OCI-LY3 (cell line): ENCODE data around the gene DUS2.
"Not testable (repeated sequence)": the region's sequence is repeated elsewhere in the genome, so short reads cannot be mapped to it uniquely, and the experiment has no call there.

Source experiments
- H2AFZ ChIP-seq: fragments of 200-600, 300-600 bp; shearing (Covaris generic); 2 replicates; pipeline ENCODE4 v1.6.0; 2014; ENCODE audit warnings: antibody characterized with exemption, low read depth, low read length
- H3K27ac ChIP-seq: fragments of 200-600, 300-600 bp; sonication (generic); 2 replicates; pipeline ENCODE4 v1.5.1; 2014; ENCODE audit warnings: mild to moderate bottlenecking, low read length, moderate library complexity, mixed read lengths
- H3K27me3 ChIP-seq: fragments of 200-600, 300-600 bp; sonication (generic); 2 replicates; pipeline ENCODE4 v1.6.1; 2014; ENCODE audit warnings: low read depth, low read length, mixed read lengths
- H3K36me3 ChIP-seq: fragments of 200-600, 300-600 bp; sonication (generic); replicated peaks from 2 replicates; pipeline ENCODE3; 2014; ENCODE audit warnings: low read depth, low read length, mixed read lengths
- H3K4me1 ChIP-seq: fragments of 300-600, 200-600 bp; sonication (generic); 2 replicates; pipeline ENCODE4 v1.6.1; 2014; ENCODE audit warnings: low read length, mixed read lengths
- H3K4me2 ChIP-seq: fragments of 200-600, 300-600 bp; sonication (generic); 2 replicates; pipeline ENCODE4 v1.6.1; 2014; ENCODE audit warnings: low read length, mixed read lengths
- H3K4me3 ChIP-seq: fragments of 300-600, 200-600 bp; sonication (generic); 2 replicates; pipeline ENCODE4 v1.5.1; 2014; ENCODE audit warnings: antibody characterized with exemption, mild to moderate bottlenecking, low read length, moderate library complexity
- H3K79me2 ChIP-seq: fragments of 300-600, 200-600 bp; shearing (Covaris generic); 2 replicates; pipeline ENCODE4 v1.6.1; 2014; ENCODE audit warnings: mild to moderate bottlenecking, low read length, mixed read lengths
- H3K9ac ChIP-seq: fragments of 300-600, 200-600 bp; shearing (Covaris generic); 2 replicates; pipeline ENCODE4 v1.6.0; 2014; ENCODE audit warnings: mild to moderate bottlenecking, low read length, moderate library complexity
- H3K9me3 ChIP-seq: fragments of 200-600, 300-600 bp; shearing (Covaris generic); 2 replicates; pipeline ENCODE4 v1.6.1; 2014; ENCODE audit warnings: low read length, mixed read lengths; ENCODE audit not compliant: insufficient read depth
- H4K20me1 ChIP-seq: fragments of 200-600, 300-600 bp; sonication (generic); 2 replicates; pipeline ENCODE4 v1.6.1; 2016; ENCODE audit warnings: low read length, mixed read lengths; ENCODE audit not compliant: insufficient read depth
- CTCF ChIP-seq: fragments of 200-600, 300-600 bp; sonication (generic); IDR thresholded peaks from 2 replicates; pipeline ENCODE4 v1.5.1; 2014; ENCODE audit warnings: antibody characterized with exemption, low read length, low read depth
- EZH2phosphoT487 ChIP-seq: fragments of 200-600 bp; shearing (Covaris generic); IDR thresholded peaks from 2 replicates; pipeline ENCODE4 v1.6.1; 2018; ENCODE audit warnings: antibody characterized with exemption, mixed run types, low read depth

The DUS2 gene

GRCh38 chr16:68105611-68106010 is 82.5 kb downstream of the DUS2 start:
- no peaks in the 10 kb centered on the region for H3K36me3 ChIP-seq
- H4K20me1 ChIP-seq: peaks cover 32% of the 10 kb centered on the region
- no peaks in the 10 kb centered on the region for H3K9me3 ChIP-seq
- no peak overlapping the region for H3K4me2 ChIP-seq
- H3K4me3 ChIP-seq: no peak overlapping the region
- TF ChIP-seq EZH2phosphoT487 (no peak), CTCF (no peak)
- no peaks in the 10 kb centered on the region for H3K4me1 ChIP-seq
- no peak overlapping the region for H3K27ac ChIP-seq
- H3K9ac ChIP-seq: no peak overlapping the region
- no peaks in the 10 kb centered on the region for H3K27me3 ChIP-seq
- no peak overlapping the region for H2AFZ ChIP-seq
- peaks cover 93% of the 10 kb centered on the region for H3K79me2 ChIP-seq

- H3K4me1 ChIP-seq: not testable (repeated sequence)
- H3K79me2 ChIP-seq: peaks cover 94% of the 10 kb centered on the region
Measured at GRCh38 chr16:68107230-68107928, 84.3 kb downstream of the DUS2 start.

GRCh38 chr16:68109156-68109555 is 86.1 kb downstream of the DUS2 start:
- H3K79me2 ChIP-seq: peaks cover 95% of the 10 kb centered on the region
- not testable (repeated sequence) for H3K36me3 ChIP-seq, H3K4me1 ChIP-seq, H3K9ac ChIP-seq, H3K9me3 ChIP-seq, H3K27ac ChIP-seq, H3K4me3 ChIP-seq, H3K4me2 ChIP-seq, H2AFZ ChIP-seq, H3K27me3 ChIP-seq
- H4K20me1 ChIP-seq: peaks cover 40% of the 10 kb centered on the region

More at GRCh38 chr16:68107230-68107928, 84.3 kb downstream of the DUS2 start:
- H2AFZ ChIP-seq, H3K36me3 ChIP-seq, H3K27me3 ChIP-seq, H3K4me2 ChIP-seq, H3K4me3 ChIP-seq, H3K9ac ChIP-seq, H3K27ac ChIP-seq, H3K9me3 ChIP-seq: not testable (repeated sequence)
- H4K20me1 ChIP-seq: peaks cover 28% of the 10 kb centered on the region

GRCh38 chr16:68110611-68111010 is 87.5 kb downstream of the DUS2 start:
- not testable (repeated sequence) for H3K9ac ChIP-seq, H3K4me2 ChIP-seq, H3K4me3 ChIP-seq, H3K27me3 ChIP-seq, H2AFZ ChIP-seq, H3K27ac ChIP-seq, H3K36me3 ChIP-seq, H3K4me1 ChIP-seq, H3K9me3 ChIP-seq
- H4K20me1 ChIP-seq: peaks cover 45% of the 10 kb centered on the region
- H3K79me2 ChIP-seq: peaks cover 95% of the 10 kb centered on the region

GRCh38 chr16:68111379-68111778 is 88.3 kb downstream of the DUS2 start:
- Histone ChIP-seq H3K4me3 (no peak overlapping the region), H3K27ac (no peak overlapping the region), H4K20me1 (peaks cover 51% of the 10 kb centered on the region), H3K27me3 (no peaks in the 10 kb centered on the region), H3K36me3 (no peaks in the 10 kb centered on the region), H3K79me2 (peaks cover 95% of the 10 kb centered on the region), H3K9ac (no peak overlapping the region), H3K4me2 (no peak overlapping the region), H3K4me1 (no peaks in the 10 kb centered on the region), H3K9me3 (no peaks in the 10 kb centered on the region), H2AFZ (no peak overlapping the region)
- TF ChIP-seq CTCF (no peak), EZH2phosphoT487 (no peak)
